Right lobe of liver (tissue), 4 donors: ENCODE measurements around the gene LTC4S.

Experiments used
- CTCF ChIP-seq, 4 donors: fragments of 200-600 bp in 3 of 4; fragments of 450-650 bp in 1 of 4; IDR thresholded peaks; one replicate each; pipeline versions ENCODE4 v1.5.1 to v1.8.0; 2016 to 2022; ENCODE audit warnings: antibody characterized with exemption in 4 of 4, mild to moderate bottlenecking in 2 of 4
- POLR2A ChIP-seq: fragments of 450-650 bp; IDR thresholded peaks from one replicate; pipeline ENCODE4 v1.6.1; 2017; ENCODE audit warnings: antibody characterized with exemption, mild to moderate bottlenecking
- donor health status: DM: no; HTN: no; CAD: no.
- donor health status: DM: no; HTN: no; CAD: no.
- donor health status: DM: no; HTN: yes; CAD: no.

GRCh38 chr5:179818746-179819295, 25.0 kb downstream of the LTC4S start:
- peak; percentile 52 for TF ChIP-seq POLR2A
- no peak for TF ChIP-seq CTCF (IDR thresholded peaks at IDR 0.05)
